ENCODE data around the gene SLC18B1.

The SLC18B1 gene

DNA sequence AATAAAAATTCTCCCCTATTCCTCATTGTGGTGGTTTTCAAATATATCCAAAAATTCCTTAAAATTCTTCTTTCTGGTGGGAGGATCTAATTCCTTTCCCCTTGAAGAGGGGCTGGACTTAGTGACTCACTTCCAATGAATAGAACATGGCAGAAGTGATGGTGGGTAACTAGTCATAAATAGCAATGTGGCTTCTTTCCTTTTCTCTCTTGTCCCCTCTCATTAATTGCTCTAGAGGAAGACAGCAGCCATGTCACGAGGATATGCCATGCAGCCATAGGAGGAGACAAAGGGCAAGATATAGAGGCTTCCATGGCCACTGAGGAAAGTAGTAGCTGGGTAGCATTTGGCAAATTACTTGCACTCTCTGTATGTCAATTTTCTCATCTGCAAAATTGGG lies 46.6 kb downstream of the SLC18B1 start:
- Histone ChIP-seq H3K36me3 (ENCODE audit: insufficient read depth, low read length) (no peaks in the 10 kb centered on the region), H4K20me1 (ENCODE audit: insufficient read depth, low read length, poor library complexity, severe bottlenecking) (no peaks in the 10 kb centered on the region), H3K9me3 (ENCODE audit: insufficient read depth, low read depth, low read length) (no peaks in the 10 kb centered on the region), H3K4me2 (ENCODE audit: low read depth, low read length, poor library complexity, severe bottlenecking) (no peak overlapping the region), H3K9me2 (replicated peaks; ENCODE audit: low read depth, low read length) (no peaks in the 10 kb centered on the region), H3K4me3 (ENCODE audit: low read length, poor library complexity, severe bottlenecking) (no peak overlapping the region), H3K9ac (ENCODE audit: low read depth, low read length, poor library complexity, severe bottlenecking) (no peak overlapping the region), H3K27me3 (ENCODE audit: insufficient read depth, low read length, poor library complexity, severe bottlenecking) (no peaks in the 10 kb centered on the region), H3F3A (ENCODE audit: low read depth) (no peaks in the 10 kb centered on the region), H2AFZ (ENCODE audit: low read length) (no peak overlapping the region), H3K79me2 (ENCODE audit: insufficient read depth, low read length) (no peaks in the 10 kb centered on the region), H3K4me1 (ENCODE audit: insufficient read depth, low read length, poor library complexity, severe bottlenecking) (no peaks in the 10 kb centered on the region)
- TF ChIP-seq, protein P1, sequence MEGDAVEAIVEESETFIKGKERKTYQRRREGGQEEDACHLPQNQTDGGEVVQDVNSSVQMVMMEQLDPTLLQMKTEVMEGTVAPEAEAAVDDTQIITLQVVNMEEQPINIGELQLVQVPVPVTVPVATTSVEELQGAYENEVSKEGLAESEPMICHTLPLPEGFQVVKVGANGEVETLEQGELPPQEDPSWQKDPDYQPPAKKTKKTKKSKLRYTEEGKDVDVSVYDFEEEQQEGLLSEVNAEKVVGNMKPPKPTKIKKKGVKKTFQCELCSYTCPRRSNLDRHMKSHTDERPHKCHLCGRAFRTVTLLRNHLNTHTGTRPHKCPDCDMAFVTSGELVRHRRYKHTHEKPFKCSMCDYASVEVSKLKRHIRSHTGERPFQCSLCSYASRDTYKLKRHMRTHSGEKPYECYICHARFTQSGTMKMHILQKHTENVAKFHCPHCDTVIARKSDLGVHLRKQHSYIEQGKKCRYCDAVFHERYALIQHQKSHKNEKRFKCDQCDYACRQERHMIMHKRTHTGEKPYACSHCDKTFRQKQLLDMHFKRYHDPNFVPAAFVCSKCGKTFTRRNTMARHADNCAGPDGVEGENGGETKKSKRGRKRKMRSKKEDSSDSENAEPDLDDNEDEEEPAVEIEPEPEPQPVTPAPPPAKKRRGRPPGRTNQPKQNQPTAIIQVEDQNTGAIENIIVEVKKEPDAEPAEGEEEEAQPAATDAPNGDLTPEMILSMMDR (conservative IDR thresholded peaks at IDR 0.05; ENCODE audit: low read length), result no peak
- no peak for TF ChIP-seq EZH2phosphoT487 (IDR thresholded peaks at IDR 0.05; ENCODE audit: borderline replicate concordance)

DNA sequence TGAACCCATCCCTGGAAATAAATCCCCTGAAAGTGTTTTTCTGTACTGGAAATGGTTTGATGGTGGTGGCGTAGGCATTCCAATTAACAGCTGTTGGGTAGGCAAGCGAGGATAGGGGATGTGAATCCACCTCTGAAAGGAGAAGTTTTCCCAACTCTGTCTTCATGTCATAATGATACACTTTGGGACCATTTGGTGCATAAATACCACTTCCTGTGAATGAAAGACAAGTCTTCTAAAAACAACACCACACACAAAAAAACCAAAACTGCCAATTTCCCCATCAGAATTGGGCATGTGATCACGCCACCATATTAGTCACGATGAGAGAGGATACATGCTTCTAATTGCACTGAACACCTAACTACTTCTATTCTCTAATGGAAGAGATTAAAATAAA lies 47.1 kb downstream of the SLC18B1 start:
- H4K20me1 ChIP-seq (ENCODE audit: insufficient read depth, low read length, poor library complexity, severe bottlenecking), result no peaks in the 10 kb centered on the region
- H3K79me2 ChIP-seq (ENCODE audit: insufficient read depth, low read length), result no peaks in the 10 kb centered on the region
- TF ChIP-seq, protein P1 (conservative IDR thresholded peaks at IDR 0.05; ENCODE audit: low read length), result no peak
- TF ChIP-seq EZH2phosphoT487 (IDR thresholded peaks at IDR 0.05; ENCODE audit: borderline replicate concordance), result no peak
- H3K4me2 ChIP-seq (ENCODE audit: low read depth, low read length, poor library complexity, severe bottlenecking), result no peak overlapping the region
- H3K4me1 ChIP-seq (ENCODE audit: insufficient read depth, low read length, poor library complexity, severe bottlenecking), result no peaks in the 10 kb centered on the region
- no peaks in the 10 kb centered on the region for H3K27me3 ChIP-seq (ENCODE audit: insufficient read depth, low read length, poor library complexity, severe bottlenecking)
- no peaks in the 10 kb centered on the region for H3K9me3 ChIP-seq (ENCODE audit: insufficient read depth, low read depth, low read length)
- H2AFZ ChIP-seq (ENCODE audit: low read length), result no peak overlapping the region
- H3K4me3 ChIP-seq (ENCODE audit: low read length, poor library complexity, severe bottlenecking), result no peak overlapping the region
- no peaks in the 10 kb centered on the region for H3K36me3 ChIP-seq (ENCODE audit: insufficient read depth, low read length)
- H3K9me2 ChIP-seq (replicated peaks; ENCODE audit: low read depth, low read length), result no peaks in the 10 kb centered on the region
- H3K9ac ChIP-seq (ENCODE audit: low read depth, low read length, poor library complexity, severe bottlenecking), result no peak overlapping the region
- no peaks in the 10 kb centered on the region for H3F3A ChIP-seq (ENCODE audit: low read depth)

DNA sequence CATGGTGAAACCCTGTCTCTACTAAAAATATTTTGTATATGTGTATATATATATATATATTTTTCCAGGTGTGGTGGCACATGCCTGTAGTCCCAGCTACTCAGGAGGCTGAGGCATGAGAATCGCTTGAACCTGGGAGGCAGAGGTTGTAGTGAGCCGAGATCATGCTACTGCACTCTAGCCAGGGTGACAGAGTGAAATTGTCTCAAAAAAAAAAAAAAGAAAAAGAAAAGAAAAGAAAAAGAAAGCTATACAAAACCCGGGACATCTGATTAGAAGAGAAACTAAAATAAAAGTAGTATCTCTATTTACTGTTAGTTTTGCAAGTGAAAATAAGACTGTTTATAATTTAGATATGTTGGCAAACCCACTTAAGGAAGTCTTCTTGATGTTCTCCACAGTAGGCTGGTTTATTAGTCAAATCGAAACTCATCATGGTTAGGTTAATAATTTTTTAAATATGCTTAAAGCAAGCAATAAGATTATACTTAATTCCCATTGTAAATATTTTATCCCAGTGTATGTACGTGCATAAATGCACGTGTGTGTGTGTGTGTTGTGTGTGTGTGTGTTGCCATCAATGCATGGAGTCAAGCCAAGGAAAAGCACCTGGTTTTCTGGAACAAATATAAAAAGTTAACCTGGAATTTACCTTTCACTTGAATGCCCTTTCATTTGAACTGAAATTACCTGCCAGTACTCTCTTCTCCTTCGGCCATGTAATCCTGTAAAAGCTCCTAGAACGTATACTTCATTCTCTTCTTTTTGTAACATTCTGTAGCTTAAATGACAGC lies 47.8 kb downstream of the SLC18B1 start:
- H3K4me3 ChIP-seq (ENCODE audit: low read length, poor library complexity, severe bottlenecking), result no peak overlapping the region
- H3K9me3 ChIP-seq (ENCODE audit: insufficient read depth, low read depth, low read length), result no peaks in the 10 kb centered on the region
- no peaks in the 10 kb centered on the region for H4K20me1 ChIP-seq (ENCODE audit: insufficient read depth, low read length, poor library complexity, severe bottlenecking)
- H2AFZ ChIP-seq (ENCODE audit: low read length), result no peak overlapping the region
- H3K4me2 ChIP-seq (ENCODE audit: low read depth, low read length, poor library complexity, severe bottlenecking), result no peak overlapping the region
- H3K9me2 ChIP-seq (replicated peaks; ENCODE audit: low read depth, low read length), result no peaks in the 10 kb centered on the region
- no peaks in the 10 kb centered on the region for H3K27me3 ChIP-seq (ENCODE audit: insufficient read depth, low read length, poor library complexity, severe bottlenecking)
- TF ChIP-seq, protein P1 (conservative IDR thresholded peaks at IDR 0.05; ENCODE audit: low read length), result no peak
- no peak for TF ChIP-seq EZH2phosphoT487 (IDR thresholded peaks at IDR 0.05; ENCODE audit: borderline replicate concordance)
- no peaks in the 10 kb centered on the region for H3F3A ChIP-seq (ENCODE audit: low read depth)
- no peaks in the 10 kb centered on the region for H3K4me1 ChIP-seq (ENCODE audit: insufficient read depth, low read length, poor library complexity, severe bottlenecking)
- no peaks in the 10 kb centered on the region for H3K79me2 ChIP-seq (ENCODE audit: insufficient read depth, low read length)
- H3K36me3 ChIP-seq (ENCODE audit: insufficient read depth, low read length), result no peaks in the 10 kb centered on the region
- H3K9ac ChIP-seq (ENCODE audit: low read depth, low read length, poor library complexity, severe bottlenecking), result no peak overlapping the region

Data from Loucy (cell line).